Panc1 (cell line): ENCODE results near the gene CCDC192.

Experiments used
- POLR2AphosphoS5 ChIP-seq: IDR thresholded peaks from 2 replicates; pipeline ENCODE4 v1.6.1; 2012; ENCODE audit warnings: mild to moderate bottlenecking, low read depth, low read length, moderate library complexity
- REST ChIP-seq, 2 experiments: IDR thresholded peaks; 2 replicates each; pipeline ENCODE4 v1.6.1; 2011 to 2012; ENCODE audit warnings: low read depth in 2 of 2, control low read depth in 1 of 2, low read length in 1 of 2, mild to moderate bottlenecking in 1 of 2, moderate library complexity in 1 of 2; ENCODE audit not compliant: insufficient read depth in 1 of 2
- SIN3A ChIP-seq: IDR thresholded peaks from 2 replicates; pipeline ENCODE4 v1.6.1; 2012; ENCODE audit warnings: low read depth, mild to moderate bottlenecking, low read length, moderate library complexity, borderline replicate concordance; ENCODE audit not compliant: insufficient read depth
- TCF7L2 ChIP-seq: IDR thresholded peaks from 2 replicates; pipeline ENCODE4 v1.6.1; 2011; ENCODE audit warnings: mild to moderate bottlenecking, low read depth, low read length, inconsistent platforms
- TF ChIP-seq, protein P1 (sequence below): fragments of 450-650 bp; IDR thresholded peaks from 2 replicates; pipeline ENCODE4 v1.5.1; 2017; ENCODE audit warnings: mild to moderate bottlenecking

GRCh38 chr5:127660047-127660733 is 43.0 kb upstream of the CCDC192 start:
- TF ChIP-seq, protein P1, sequence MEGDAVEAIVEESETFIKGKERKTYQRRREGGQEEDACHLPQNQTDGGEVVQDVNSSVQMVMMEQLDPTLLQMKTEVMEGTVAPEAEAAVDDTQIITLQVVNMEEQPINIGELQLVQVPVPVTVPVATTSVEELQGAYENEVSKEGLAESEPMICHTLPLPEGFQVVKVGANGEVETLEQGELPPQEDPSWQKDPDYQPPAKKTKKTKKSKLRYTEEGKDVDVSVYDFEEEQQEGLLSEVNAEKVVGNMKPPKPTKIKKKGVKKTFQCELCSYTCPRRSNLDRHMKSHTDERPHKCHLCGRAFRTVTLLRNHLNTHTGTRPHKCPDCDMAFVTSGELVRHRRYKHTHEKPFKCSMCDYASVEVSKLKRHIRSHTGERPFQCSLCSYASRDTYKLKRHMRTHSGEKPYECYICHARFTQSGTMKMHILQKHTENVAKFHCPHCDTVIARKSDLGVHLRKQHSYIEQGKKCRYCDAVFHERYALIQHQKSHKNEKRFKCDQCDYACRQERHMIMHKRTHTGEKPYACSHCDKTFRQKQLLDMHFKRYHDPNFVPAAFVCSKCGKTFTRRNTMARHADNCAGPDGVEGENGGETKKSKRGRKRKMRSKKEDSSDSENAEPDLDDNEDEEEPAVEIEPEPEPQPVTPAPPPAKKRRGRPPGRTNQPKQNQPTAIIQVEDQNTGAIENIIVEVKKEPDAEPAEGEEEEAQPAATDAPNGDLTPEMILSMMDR = no peak
- TF ChIP-seq POLR2AphosphoS5 = no peak
- TF ChIP-seq SIN3A = no peak
- no peak for TF ChIP-seq REST (IDR thresholded peaks at IDR 0.05; ENCODE audit: insufficient read depth in 1 of 2, low read depth in 2 of 2, low read length in 1 of 2)
- TF ChIP-seq TCF7L2 = no peak
